HG02884 (cell line): ENCODE results near the gene DHX29.
"Not testable (repeated sequence)": the region's sequence is repeated elsewhere in the genome, so short reads cannot be mapped to it uniquely, and the experiment has no call there.

Experiments
- ATAC-seq: cut with Tn5 transposase; IDR thresholded peaks from one replicate; pipeline ENCODE4 v1.9.1; 2021; ENCODE audit warnings: mild to moderate bottlenecking, moderate library complexity; ENCODE audit not compliant: unreplicated experiment

The DHX29 gene

DNA sequence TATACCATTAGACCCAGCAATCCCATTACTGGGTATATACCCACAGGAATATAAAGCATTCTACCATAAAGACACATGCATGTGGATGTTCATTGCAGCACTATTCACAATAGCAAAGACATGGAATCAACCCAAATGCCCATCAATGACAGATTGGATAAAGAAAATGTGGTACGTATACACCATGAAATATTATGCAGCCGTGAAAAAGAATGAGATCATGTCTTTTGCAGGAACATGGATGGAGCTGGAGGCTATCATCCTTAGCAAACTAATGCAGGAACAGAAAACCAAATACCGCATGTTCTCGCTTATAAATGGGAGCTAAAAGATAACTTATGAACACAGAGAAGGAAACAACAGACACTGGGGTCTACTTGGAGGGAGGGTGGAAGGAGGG lies 10.7 kb upstream of the DHX29 start:
- not testable (repeated sequence) for ATAC-seq

GRCh38 chr5:55316837-55317236 lies 9.3 kb upstream of the DHX29 start:
- ATAC-seq, result no peak

DNA sequence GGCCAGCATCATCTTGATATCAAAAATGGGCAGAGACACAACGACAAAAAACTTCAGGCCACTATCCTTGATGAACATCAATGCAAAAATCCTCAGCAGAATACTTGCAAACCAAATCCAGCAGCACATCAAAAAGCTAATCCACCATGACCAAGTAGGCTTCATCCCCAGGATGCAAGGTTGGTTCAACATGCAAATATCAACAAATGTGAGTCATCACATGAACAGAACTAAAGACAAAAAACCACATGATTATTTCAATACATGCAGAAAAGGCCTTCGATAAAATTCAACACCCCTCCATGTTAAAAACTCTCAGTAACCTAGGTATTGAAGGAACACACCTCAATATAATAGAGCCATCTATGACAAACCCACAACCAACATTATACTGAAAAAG lies 8.8 kb upstream of the DHX29 start:
- ATAC-seq, result no peak

GRCh38 chr5:55313870-55314617 lies 6.5 kb upstream of the DHX29 start:
- ATAC-seq, result no peak

- no peak for ATAC-seq
Observed at GRCh38 chr5:55308254-55308836, 851 bp upstream of the DHX29 start.

GRCh38 chr5:55306641-55307382 lies 682 bp downstream of the DHX29 start:
- ATAC-seq, result peak; percentile 9

- ATAC-seq, result no peak
Observed at GRCh38 chr5:55305345-55305744, 2.1 kb downstream of the DHX29 start.

DNA sequence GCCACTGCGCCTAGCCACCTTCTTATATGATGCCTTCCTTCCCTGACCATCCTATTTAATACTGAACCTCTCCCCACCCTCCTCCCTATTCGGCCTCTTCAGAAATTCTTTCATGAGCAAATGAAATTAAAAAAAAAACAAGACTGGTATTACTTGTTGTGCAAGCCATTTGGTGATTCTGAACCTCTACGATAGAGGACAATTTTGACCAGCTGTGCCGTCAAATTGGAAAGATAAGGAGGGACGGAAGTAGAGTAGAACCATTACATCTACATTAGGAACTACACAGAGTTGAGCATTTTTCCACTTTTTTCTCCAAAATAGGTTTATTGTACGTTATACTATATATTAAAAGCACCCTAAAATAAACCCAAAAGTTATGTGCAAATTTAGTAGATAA lies 2.9 kb downstream of the DHX29 start:
- ATAC-seq, result no peak

- no peak for ATAC-seq
Observed at GRCh38 chr5:55303238-55303690, 4.2 kb downstream of the DHX29 start.

GRCh38 chr5:55300890-55301289 lies 6.6 kb downstream of the DHX29 start:
- ATAC-seq, result no peak

DNA sequence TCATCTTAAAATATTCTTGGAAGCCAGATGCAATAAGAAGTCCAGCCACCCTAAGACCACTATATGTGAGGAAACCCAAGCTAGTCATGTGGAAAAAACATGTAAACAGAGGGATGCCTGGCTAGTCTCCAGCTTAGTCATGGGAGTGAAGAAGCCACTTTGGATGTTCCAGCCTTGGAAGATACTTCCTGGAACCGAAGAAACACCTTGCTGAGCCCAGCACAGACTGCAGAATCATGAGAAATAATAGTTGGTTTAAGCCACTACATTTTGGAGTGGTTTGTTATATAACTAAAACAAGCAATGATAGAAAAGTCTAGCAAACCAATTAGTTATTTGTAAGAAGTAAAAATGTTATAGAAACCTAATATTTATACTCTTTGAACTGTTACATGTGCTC lies 12.6 kb downstream of the DHX29 start:
- no peak for ATAC-seq

DNA sequence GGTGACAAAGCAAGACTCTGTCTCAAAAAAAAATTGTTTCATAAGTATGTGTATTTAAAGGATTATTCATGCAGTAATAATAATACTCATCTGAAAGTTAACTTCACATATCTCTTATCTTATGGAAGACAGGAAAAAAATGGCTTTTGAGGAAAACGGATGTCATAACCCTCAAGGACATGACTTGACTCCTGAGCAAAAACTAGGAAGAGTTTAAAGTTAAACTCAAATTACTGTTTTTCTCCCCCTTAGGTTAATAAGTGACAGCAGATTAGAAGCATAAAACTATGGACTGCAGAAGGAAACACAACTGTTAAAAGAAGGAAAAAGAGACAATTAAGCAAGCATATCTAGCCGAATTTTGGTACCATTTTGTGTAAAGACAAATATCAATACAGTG lies 16.5 kb downstream of the DHX29 start:
- ATAC-seq, result no peak

- no peak for ATAC-seq
Observed at GRCh38 chr5:55289808-55290207, 17.7 kb downstream of the DHX29 start.

- no peak for ATAC-seq
Observed at GRCh38 chr5:55286411-55286933, 21.0 kb downstream of the DHX29 start.

GRCh38 chr5:55278778-55279177 lies 28.7 kb downstream of the DHX29 start:
- no peak for ATAC-seq

DNA sequence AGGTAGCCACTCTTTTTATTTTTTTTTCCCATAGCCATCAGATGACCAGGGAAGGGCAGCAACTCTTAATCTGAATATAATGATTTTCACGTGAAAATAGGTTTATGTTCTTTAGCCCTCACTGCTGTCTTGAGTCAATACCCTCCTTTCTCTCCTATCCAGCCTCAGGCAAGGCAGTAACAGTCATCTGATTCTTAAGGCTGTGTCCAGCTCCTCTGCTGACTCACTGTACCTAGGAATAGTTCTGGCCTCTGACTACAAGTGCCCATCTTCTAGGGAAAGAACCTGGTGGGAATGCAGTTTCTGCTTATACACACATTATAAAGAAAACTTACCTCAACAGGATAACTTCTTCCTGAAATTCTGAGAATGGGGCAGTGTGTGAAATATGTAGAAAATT lies 30.7 kb downstream of the DHX29 start:
- no peak for ATAC-seq

GRCh38 chr5:55258339-55258738 lies 49.2 kb downstream of the DHX29 start:
- ATAC-seq, result no peak

DNA sequence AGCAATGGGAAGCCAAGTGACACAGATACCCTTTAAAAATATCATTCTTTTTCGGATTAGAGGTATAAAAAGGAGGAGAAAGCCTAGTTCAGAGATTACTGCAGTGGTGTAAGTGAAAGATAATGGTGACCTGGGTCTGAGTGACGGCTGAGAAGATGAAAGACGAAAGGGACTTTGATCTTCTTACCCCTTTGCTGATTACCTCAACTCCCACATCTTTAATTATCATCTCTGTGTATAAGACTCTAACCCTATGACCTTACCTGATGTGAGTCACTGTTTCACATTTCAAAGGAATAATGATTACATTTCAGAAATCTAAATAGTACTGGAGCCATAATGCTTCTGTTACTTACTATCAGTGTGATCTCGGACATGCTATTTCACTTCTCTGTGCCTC lies 52.7 kb downstream of the DHX29 start:
- ATAC-seq, result no peak

GRCh38 chr5:55250064-55250463 lies 57.4 kb downstream of the DHX29 start:
- no peak for ATAC-seq

DNA sequence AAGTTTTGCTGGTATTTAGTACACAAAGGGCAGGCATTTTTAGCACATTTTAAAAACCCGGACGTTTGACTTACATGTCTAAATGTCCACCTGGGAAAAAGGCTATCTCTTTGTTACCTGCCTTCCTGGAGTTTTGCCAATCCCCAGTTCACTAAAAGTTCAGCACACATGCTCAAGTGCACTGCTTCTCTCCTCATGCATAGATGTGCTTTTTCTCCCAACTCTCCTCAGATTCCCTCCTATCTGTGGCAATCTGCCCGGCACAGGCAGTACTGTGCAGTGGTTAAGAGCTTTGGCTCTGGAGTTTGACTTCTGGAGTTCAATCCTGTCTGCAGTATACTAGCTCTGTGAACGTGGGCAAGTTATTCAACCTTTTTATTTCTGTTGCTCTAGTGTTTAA lies 65.7 kb downstream of the DHX29 start:
- ATAC-seq, result no peak

DNA sequence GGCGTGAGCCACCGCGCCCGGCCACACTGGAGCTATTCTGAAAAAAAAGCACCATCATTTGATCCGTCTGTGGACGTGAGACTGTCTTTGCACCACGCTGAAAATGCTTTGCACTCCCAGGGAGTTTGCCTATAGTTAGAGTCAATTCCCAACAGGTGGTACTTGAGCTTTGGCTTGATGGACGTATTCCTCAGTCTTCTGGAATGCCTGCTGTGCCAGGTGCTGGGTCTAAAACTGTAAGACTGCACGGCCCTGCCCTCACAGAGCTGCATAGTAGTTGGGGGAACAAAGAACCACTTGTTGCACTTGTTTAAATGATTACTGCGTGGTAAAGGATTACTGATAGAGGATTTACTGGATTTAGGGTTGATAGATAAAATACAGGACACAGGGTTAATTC lies 70.7 kb downstream of the DHX29 start:
- ATAC-seq, result no peak
